HepG2 (cell line): ENCODE results near the gene BLOC1S4. TPM values are rescaled to one million over a fixed set of nuclear protein-coding genes. Genes with fewer than 3 reads are reported as not detected.

ENCODE experiments used
- ATM ChIP-seq: fragments of 450-650 bp; IDR thresholded peaks from 2 replicates; pipeline ENCODE4 v1.7.1; 2017; ENCODE audit warnings: mild to moderate bottlenecking, borderline replicate concordance
- CCAR2 ChIP-seq: fragments of 200-400 bp; formaldehyde crosslinking; optimal IDR thresholded peaks from 2 replicates; pipeline ENCODE3; 2018; ENCODE audit warnings: low read depth, mild to moderate bottlenecking, low read length, moderate library complexity
- ELF1 ChIP-seq: sonication (generic); formaldehyde crosslinking; IDR thresholded peaks from 2 replicates; pipeline ENCODE4 v1.4.0; 2020; ENCODE audit warnings: missing genetic modification reagents
- HNF4A ChIP-seq: sonication (generic); formaldehyde crosslinking; IDR thresholded peaks from 2 replicates; pipeline ENCODE4 v1.4.0; 2020; ENCODE audit warnings: missing genetic modification reagents
- LCORL ChIP-seq, 2 experiments: fragments of 450-650 bp in 1 of 2; sonication (generic) in 1 of 2; formaldehyde crosslinking in 1 of 2; IDR thresholded peaks; 2 replicates each; pipeline versions ENCODE4 v1.5.0 to v1.6.1; 2017 to 2020; ENCODE audit warnings: antibody characterized with exemption in 1 of 2, missing genetic modification reagents in 1 of 2
- MYPOP ChIP-seq: sonication (generic); formaldehyde crosslinking; IDR thresholded peaks from 2 replicates; pipeline ENCODE4 v1.8.1; 2023; ENCODE audit warnings: mild to moderate bottlenecking, moderate library complexity, missing genetic modification reagents
- MZF1 ChIP-seq: sonication (generic); formaldehyde crosslinking; IDR thresholded peaks from 2 replicates; pipeline ENCODE4 v1.8.1; 2023; ENCODE audit warnings: mild to moderate bottlenecking, missing genetic modification reagents, borderline replicate concordance
- NFKBIZ ChIP-seq: IDR thresholded peaks from 2 replicates; pipeline ENCODE4 v1.6.1; 2018; ENCODE audit warnings: missing genetic modification reagents, missing compliant biosample characterization
- PBX3 ChIP-seq: sonication (generic); formaldehyde crosslinking; IDR thresholded peaks from 2 replicates; pipeline ENCODE4 v1.8.1; 2023; ENCODE audit warnings: missing genetic modification reagents, inconsistent platforms, borderline replicate concordance
- POLR2G ChIP-seq: fragments of 200-400 bp; formaldehyde crosslinking; IDR thresholded peaks from 2 replicates; pipeline ENCODE4 v1.6.1; 2018; ENCODE audit warnings: mild to moderate bottlenecking, low read depth, low read length, moderate library complexity
- SKI ChIP-seq: fragments of 450-650 bp; IDR thresholded peaks from one replicate; pipeline ENCODE4 v1.6.1; 2018; ENCODE audit warnings: mild to moderate bottlenecking; ENCODE audit not compliant: partially characterized antibody
- TRIM24 ChIP-seq: sonication (generic); formaldehyde crosslinking; IDR thresholded peaks from 2 replicates; pipeline ENCODE4 v1.8.0; 2022; ENCODE audit warnings: mild to moderate bottlenecking, missing genetic modification reagents
- ZBTB4 ChIP-seq: sonication (generic); formaldehyde crosslinking; IDR thresholded peaks from 2 replicates; pipeline ENCODE4 v1.4.0; 2020; ENCODE audit warnings: missing genetic modification reagents, mild to moderate bottlenecking, borderline replicate concordance
- ZKSCAN8 ChIP-seq: IDR thresholded peaks from 2 replicates; pipeline ENCODE4 v1.6.1; 2016; ENCODE audit warnings: borderline replicate concordance, missing genetic modification reagents, missing compliant biosample characterization
- ZNF251 ChIP-seq: sonication (generic); formaldehyde crosslinking; IDR thresholded peaks from 2 replicates; pipeline ENCODE4 v1.9.0; 2021; ENCODE audit warnings: mild to moderate bottlenecking, missing genetic modification reagents
- ZNF253 ChIP-seq: sonication (generic); formaldehyde crosslinking; IDR thresholded peaks from 2 replicates; pipeline ENCODE4 v1.8.0; 2022; ENCODE audit warnings: mild to moderate bottlenecking, missing genetic modification reagents, borderline replicate concordance
- ZNF260 ChIP-seq: sonication (generic); formaldehyde crosslinking; IDR thresholded peaks from 2 replicates; pipeline ENCODE4 v1.4.0; 2020; ENCODE audit warnings: missing genetic modification reagents, low read depth, mild to moderate bottlenecking, borderline replicate concordance
- ZNF746 ChIP-seq: sonication (generic); formaldehyde crosslinking; IDR thresholded peaks from 2 replicates; pipeline ENCODE4 v1.8.0; 2022; ENCODE audit warnings: mild to moderate bottlenecking, missing genetic modification reagents
- ZNF75D ChIP-seq: sonication (generic); formaldehyde crosslinking; IDR thresholded peaks from 2 replicates; pipeline ENCODE4 v1.8.1; 2023; ENCODE audit warnings: missing genetic modification reagents, mild to moderate bottlenecking, borderline replicate concordance
- ZNF850 ChIP-seq: sonication (generic); formaldehyde crosslinking; conservative IDR thresholded peaks from 2 replicates; pipeline ENCODE4 v1.9.0; 2021; ENCODE audit warnings: mild to moderate bottlenecking, missing genetic modification reagents
- ZSCAN12 ChIP-seq: sonication (generic); formaldehyde crosslinking; IDR thresholded peaks from 2 replicates; pipeline ENCODE4 v1.9.0; 2021; ENCODE audit warnings: mild to moderate bottlenecking, missing genetic modification reagents
- ZSCAN5A ChIP-seq: sonication (generic); formaldehyde crosslinking; IDR thresholded peaks from 2 replicates; pipeline ENCODE4 v1.8.0; 2022; ENCODE audit warnings: mild to moderate bottlenecking, missing genetic modification reagents, borderline replicate concordance
- polyA plus RNA-seq, 8 experiments: library from polyadenylated mRNA; depleted of rRNA in 3 of 8; stranded (reverse) in 7 of 8; unstranded in 1 of 8; fragments of >200 nt; fragmentation: Illumina TruSeq in 4 of 8; extraction: Trizol in 4 of 8; gene quantifications; 2 replicates each; pipeline versions ENCODE4 v1.2.1 to v1.2.3, GENCODE V29; 2011 to 2016; ENCODE audit warnings: low read depth in 4 of 8, missing spikeins in 1 of 8, mixed read lengths in 1 of 8; ENCODE audit not compliant: insufficient read depth in 1 of 8
- total RNA-seq, 5 experiments: library from RNA; depleted of rRNA; stranded (reverse); fragments of >200 nt; fragmentation: Illumina TruSeq; extraction: Trizol; gene quantifications; 2 replicates each; pipeline ENCODE4 v1.2.3, GENCODE V29; 2016; ENCODE audit warnings: low read depth in 1 of 5

BLOC1S4 gene
- total and polyA plus RNA-seq, 2 of the 13 experiments (the other 11 are each of a cell fraction or from before 2014, with no cell fraction given): 15.5 to 20.9 TPM

GRCh38 chr4:6733358-6734164, 17.6 kb downstream of the BLOC1S4 start (continued):
- TF ChIP-seq LCORL (IDR thresholded peaks at IDR 0.05) (peak; percentile 31; the same call in 1 of the 2 replicates), LCORL (CRISPR knock-in tag; IDR thresholded peaks at IDR 0.05) (peak; percentile 98), HNF4A (CRISPR knock-in tag) (peak; percentile 91), ZNF746 (CRISPR knock-in tag) (peak; percentile 92), ZNF251 (CRISPR knock-in tag) (no peak), PBX3 (CRISPR knock-in tag) (no peak), ZNF850 (CRISPR knock-in tag) (no peak), ZKSCAN8 (peak; percentile 99), MZF1 (CRISPR knock-in tag) (no peak), ZSCAN5A (peak; percentile 90; the same call in 1 of the 2 replicates), ZBTB4 (CRISPR knock-in tag) (no peak; the same call in 1 of the 2 replicates), NFKBIZ (no peak), SKI (no peak), CCAR2 (no peak), ATM (no peak), ZNF260 (CRISPR knock-in tag) (no peak), MYPOP (CRISPR knock-in tag) (0 out of 2 replicates have a peak, but pooled peaks have one; percentile 73), ZNF75D (CRISPR knock-in tag) (no peak), POLR2G (0 out of 2 replicates have a peak, but pooled peaks have one; percentile 9), ZNF253 (CRISPR knock-in tag) (no peak), ZSCAN12 (CRISPR knock-in tag) (no peak; the same call in 1 of the 2 replicates), ELF1 (CRISPR knock-in tag) (no peak), TRIM24 (CRISPR knock-in tag) (0 out of 2 replicates have a peak, but pooled peaks have one; percentile 74)
